ENCODE measurements around the gene CYSLTR2. TPM values are rescaled to one million over a fixed set of nuclear protein-coding genes. Genes with fewer than 3 reads are reported as not detected.
"Not testable (repeated sequence)": the region's sequence is repeated elsewhere in the genome, so short reads cannot be mapped to it uniquely, and the experiment has no call there.

The CYSLTR2 gene
- total RNA-seq, 2 donors from 2014 or later = 4.1 to 6.3 TPM

DNA sequence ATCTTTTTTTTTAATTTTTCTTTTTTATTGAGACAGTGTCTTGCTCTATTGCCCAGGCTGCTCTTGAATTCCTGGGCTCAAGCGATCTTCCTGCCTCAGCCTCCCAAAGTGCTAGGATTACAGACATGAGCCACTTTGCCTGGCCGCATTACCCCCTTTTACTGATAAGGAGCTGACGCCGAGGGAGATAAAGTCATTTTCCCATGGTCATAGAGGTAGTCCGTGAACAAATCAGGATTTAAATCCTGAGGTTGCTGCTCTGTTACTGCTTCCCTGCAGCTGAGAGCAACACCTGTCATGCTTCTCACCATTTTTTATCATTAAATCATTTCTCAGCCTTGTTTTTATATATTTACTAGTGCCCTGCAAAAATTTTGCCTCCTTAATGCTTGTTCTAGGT, 7.4 kb downstream of the CYSLTR2 start:
- TF ChIP-seq, protein P1, sequence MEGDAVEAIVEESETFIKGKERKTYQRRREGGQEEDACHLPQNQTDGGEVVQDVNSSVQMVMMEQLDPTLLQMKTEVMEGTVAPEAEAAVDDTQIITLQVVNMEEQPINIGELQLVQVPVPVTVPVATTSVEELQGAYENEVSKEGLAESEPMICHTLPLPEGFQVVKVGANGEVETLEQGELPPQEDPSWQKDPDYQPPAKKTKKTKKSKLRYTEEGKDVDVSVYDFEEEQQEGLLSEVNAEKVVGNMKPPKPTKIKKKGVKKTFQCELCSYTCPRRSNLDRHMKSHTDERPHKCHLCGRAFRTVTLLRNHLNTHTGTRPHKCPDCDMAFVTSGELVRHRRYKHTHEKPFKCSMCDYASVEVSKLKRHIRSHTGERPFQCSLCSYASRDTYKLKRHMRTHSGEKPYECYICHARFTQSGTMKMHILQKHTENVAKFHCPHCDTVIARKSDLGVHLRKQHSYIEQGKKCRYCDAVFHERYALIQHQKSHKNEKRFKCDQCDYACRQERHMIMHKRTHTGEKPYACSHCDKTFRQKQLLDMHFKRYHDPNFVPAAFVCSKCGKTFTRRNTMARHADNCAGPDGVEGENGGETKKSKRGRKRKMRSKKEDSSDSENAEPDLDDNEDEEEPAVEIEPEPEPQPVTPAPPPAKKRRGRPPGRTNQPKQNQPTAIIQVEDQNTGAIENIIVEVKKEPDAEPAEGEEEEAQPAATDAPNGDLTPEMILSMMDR (IDR thresholded peaks at IDR 0.05) = no peak
- Histone ChIP-seq H3K27ac (peak overlapping the region; percentile 39 to 51), H3K4me3 (no peak overlapping the region), H3K4me1 (peaks cover 0 to 20% of the 10 kb centered on the region in 2 donors), H3K27me3 (no peaks in the 10 kb centered on the region), H3K9me3 (peaks cover 0 to 14% of the 10 kb centered on the region in 2 donors), H3K36me3 (no peaks in the 10 kb centered on the region)
- no peak for DNase-seq (ENCODE audit: low spot score)

DNA sequence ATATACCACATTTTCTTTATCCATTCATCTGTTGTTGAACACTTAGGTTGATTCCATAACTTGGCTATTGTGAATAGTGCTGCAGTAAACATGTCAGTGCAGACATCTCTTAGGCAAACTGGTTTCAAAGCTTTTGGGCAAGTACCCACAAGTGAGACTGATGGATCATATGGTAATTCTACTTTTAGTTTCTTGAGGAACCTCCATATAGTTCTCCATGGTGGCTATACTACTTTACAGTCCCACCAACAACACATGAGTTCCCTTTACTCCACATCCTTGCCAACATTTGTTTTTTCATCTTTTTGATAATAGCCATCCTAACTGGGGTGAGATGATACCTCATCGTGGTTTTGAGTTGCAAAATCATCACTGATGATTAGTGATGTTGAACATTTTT, 8.5 kb downstream of the CYSLTR2 start:
- Histone ChIP-seq H3K9me3 (peaks cover 0 to 24% of the 10 kb centered on the region in 2 donors), H3K4me1 (peaks cover 0 to 16% of the 10 kb centered on the region in 2 donors), H3K27ac (no peak overlapping the region), H3K36me3 (no peaks in the 10 kb centered on the region), H3K27me3 (no peaks in the 10 kb centered on the region), H3K4me3 (no peak overlapping the region)
- no peak for DNase-seq (ENCODE audit: low spot score)
- TF ChIP-seq, protein P1 (IDR thresholded peaks at IDR 0.05) = no peak

DNA sequence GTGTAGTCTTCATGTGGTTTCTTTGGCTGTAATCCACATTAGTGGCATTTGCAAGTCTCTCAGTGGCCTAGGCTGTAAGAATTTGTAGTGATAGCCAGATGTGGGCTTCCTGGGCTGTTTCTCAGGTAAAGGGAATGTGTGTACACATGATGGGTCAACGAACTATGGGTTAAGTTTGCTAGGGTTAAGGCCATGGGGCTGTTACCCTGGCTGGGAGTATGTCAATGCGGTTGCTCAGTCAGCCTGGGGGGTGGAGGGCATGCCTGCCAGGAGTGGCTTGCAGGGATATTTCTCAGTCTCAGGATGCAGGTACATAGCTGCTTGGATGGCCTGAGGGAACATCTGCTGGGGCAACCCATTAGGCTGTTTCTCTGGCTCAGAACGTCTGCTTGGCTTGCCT, 13.4 kb downstream of the CYSLTR2 start:
- TF ChIP-seq, protein P1 (IDR thresholded peaks at IDR 0.05) = no peak
- Histone ChIP-seq H3K9me3 (peaks cover 0 to 44% of the 10 kb centered on the region in 2 donors), H3K4me1 (no peaks in the 10 kb centered on the region), H3K27me3 (no peaks in the 10 kb centered on the region), H3K4me3 (no peak overlapping the region), H3K36me3 (no peaks in the 10 kb centered on the region), H3K27ac (no peak overlapping the region)
- no peak for DNase-seq (ENCODE audit: low spot score)

DNA sequence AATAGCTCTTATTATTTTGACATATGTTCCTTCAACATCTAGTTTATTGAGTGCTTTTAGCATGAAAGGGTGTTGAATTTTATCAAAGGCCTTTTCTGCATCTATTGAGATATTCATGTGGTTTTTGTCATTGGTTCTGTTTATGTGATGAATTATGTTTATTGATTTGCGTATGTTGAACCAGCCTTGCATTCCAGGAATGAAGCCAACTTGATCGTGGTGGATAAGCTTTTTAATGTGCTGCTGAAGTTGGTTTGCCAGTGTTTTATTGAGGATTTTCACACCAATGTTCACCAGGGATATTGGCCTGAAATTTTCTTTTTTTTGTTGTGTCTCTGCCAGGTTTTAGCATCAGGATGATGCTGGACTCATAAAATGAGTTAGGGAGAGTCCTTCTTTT, 17.7 kb downstream of the CYSLTR2 start:
- not testable (repeated sequence) for H3K36me3 ChIP-seq, H3K27ac ChIP-seq
- H3K9me3 ChIP-seq = peaks cover 0 to 27% of the 10 kb centered on the region in 2 donors

DNA sequence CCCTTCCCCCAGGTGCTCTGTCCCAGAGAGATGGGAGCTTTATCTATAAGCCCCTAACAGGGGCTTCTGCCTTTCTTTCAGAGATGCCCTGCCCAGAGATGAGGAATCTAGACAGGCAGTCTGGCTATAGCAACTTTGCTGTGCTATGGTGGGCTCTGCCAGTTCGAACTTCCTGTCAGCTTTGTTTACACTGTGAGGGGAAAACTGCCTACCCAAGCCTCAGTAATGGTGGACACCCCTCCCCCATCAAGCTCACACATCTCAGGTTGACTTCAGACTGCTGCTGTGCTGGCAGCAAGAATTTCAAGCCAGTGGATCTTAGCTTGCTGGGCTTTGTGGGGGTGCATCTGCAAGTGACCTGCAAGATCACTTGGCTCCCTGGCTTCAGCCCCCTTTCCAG, 21.5 kb downstream of the CYSLTR2 start:
- Histone ChIP-seq H3K9me3 (peaks cover 0 to 13% of the 10 kb centered on the region in 2 donors), H3K4me3 (no peak overlapping the region), H3K36me3 (no peaks in the 10 kb centered on the region), H3K27ac (no peak overlapping the region), H3K4me1 (no peaks in the 10 kb centered on the region), H3K27me3 (no peaks in the 10 kb centered on the region)
- no peak for DNase-seq (ENCODE audit: low spot score)
- TF ChIP-seq, protein P1 (IDR thresholded peaks at IDR 0.05) = no peak

More for the DNA sequence above, 17.7 kb downstream of the CYSLTR2 start:
- H3K4me3 ChIP-seq; DNase-seq (ENCODE audit: low spot score); H3K27me3 ChIP-seq; H3K4me1 ChIP-seq: not testable (repeated sequence)

DNA sequence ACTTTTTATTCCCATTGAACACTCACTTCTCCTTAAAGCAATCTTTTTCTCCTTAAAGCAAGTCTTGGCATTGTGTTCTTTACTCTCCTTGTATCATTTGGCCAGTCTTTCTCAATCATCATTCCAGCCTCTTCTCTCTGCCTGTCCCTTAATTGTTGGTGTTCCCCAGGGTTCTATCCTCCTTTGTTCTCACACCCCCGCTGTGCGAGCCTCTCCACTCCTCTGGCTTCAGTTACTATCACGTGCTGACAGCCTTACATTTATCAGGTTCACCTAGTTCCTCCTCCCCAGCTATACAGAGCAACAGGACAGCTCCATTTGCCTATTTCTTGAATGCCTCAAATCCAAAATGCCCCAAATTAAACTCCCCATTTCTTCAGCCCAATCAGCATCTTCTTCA, 24.6 kb downstream of the CYSLTR2 start:
- TF ChIP-seq, protein P1 (IDR thresholded peaks at IDR 0.05) = no peak
- H3K27ac ChIP-seq = no peak overlapping the region

More for the DNA sequence above, 24.6 kb downstream of the CYSLTR2 start:
- no peak for DNase-seq (ENCODE audit: low spot score)
- H3K4me3 ChIP-seq = no peak overlapping the region
- H3K27me3 ChIP-seq = no peaks in the 10 kb centered on the region
- no peaks in the 10 kb centered on the region for H3K9me3 ChIP-seq
- no peaks in the 10 kb centered on the region for H3K4me1 ChIP-seq
- H3K36me3 ChIP-seq = no peaks in the 10 kb centered on the region

Data from right atrium auricular region (tissue), 2 donors.